Osteoblast (primary cell): ENCODE measurements around the gene CDC42SE2. TPM values are rescaled to one million over a fixed set of nuclear protein-coding genes. Genes with fewer than 3 reads are reported as not detected.

ENCODE experiments used
- DNase-seq: peaks from one replicate; pipeline ENCODE4 v3.0.0; 2011; ENCODE audit warnings: low spot score, mixed read lengths; ENCODE audit not compliant: insufficient read length; ENCODE audit errors: missing footprints
- H2AFZ ChIP-seq: 2 replicates; pipeline ENCODE4 v1.6.0; 2011; ENCODE audit warnings: mild to moderate bottlenecking, low read length
- H3K27ac ChIP-seq: 2 replicates; pipeline ENCODE4 v1.5.1; 2011; ENCODE audit warnings: mild to moderate bottlenecking, low read depth, low read length, moderate library complexity
- H3K27me3 ChIP-seq: 2 replicates; pipeline ENCODE4 v1.6.0; 2012; ENCODE audit warnings: mild to moderate bottlenecking, control low read depth, inconsistent platforms, low read length, moderate library complexity; ENCODE audit not compliant: insufficient read depth
- H3K36me3 ChIP-seq: 2 replicates; pipeline ENCODE4 v1.5.1; 2011; ENCODE audit warnings: mild to moderate bottlenecking, low read length, control low read depth, moderate library complexity; ENCODE audit not compliant: insufficient read depth
- H3K4me1 ChIP-seq: 2 replicates; pipeline ENCODE4 v1.5.1; 2011; ENCODE audit warnings: mild to moderate bottlenecking, low read length, control low read depth, moderate library complexity; ENCODE audit not compliant: insufficient read depth
- H3K4me2 ChIP-seq: 2 replicates; pipeline ENCODE4 v1.6.0; 2011; ENCODE audit warnings: mild to moderate bottlenecking, low read length; ENCODE audit not compliant: insufficient read depth
- H3K4me3 ChIP-seq: fragments of 200-600 bp; sonication (generic); 3 replicates; pipeline ENCODE4 v1.5.1; 2012; ENCODE audit warnings: mild to moderate bottlenecking, low read length, inconsistent platforms; ENCODE audit not compliant: insufficient read depth
- H3K79me2 ChIP-seq: 2 replicates; pipeline ENCODE4 v1.6.0; 2012; ENCODE audit warnings: mild to moderate bottlenecking, low read length, control low read depth, inconsistent platforms; ENCODE audit not compliant: insufficient read depth
- H3K9me3 ChIP-seq: 2 replicates; pipeline ENCODE4 v1.5.1; 2011; ENCODE audit warnings: low read depth, low read length, control low read depth
- H4K20me1 ChIP-seq: 2 replicates; pipeline ENCODE4 v1.6.0; 2012; ENCODE audit warnings: mild to moderate bottlenecking, low read length, control low read depth; ENCODE audit not compliant: insufficient read depth
- CTCF ChIP-seq: IDR thresholded peaks from 2 replicates; pipeline ENCODE4 v1.5.1; 2011; ENCODE audit warnings: mild to moderate bottlenecking, low read depth, low read length, moderate library complexity; ENCODE audit errors: extremely low read depth
- total RNA-seq: library from RNA; depleted of rRNA; stranded (reverse); fragments of >200 nt; gene quantifications from 2 replicates; pipeline ENCODE4 v1.2.3, GENCODE V29; 2012

The CDC42SE2 gene, protein sequence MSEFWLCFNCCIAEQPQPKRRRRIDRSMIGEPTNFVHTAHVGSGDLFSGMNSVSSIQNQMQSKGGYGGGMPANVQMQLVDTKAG
- 22.8 and 24.8 TPM in 2 replicates for total RNA-seq

GRCh38 chr5:131263648-131264450, at the start of gene CDC42SE2:
Gene CDC42SE2 (plus strand): TSS chr5:131264053. CDS start chr5:131359494, 95,441 bp downstream.
- Histone ChIP-seq H4K20me1 (peaks cover 13% of the 10 kb centered on the region), H3K36me3 (no peaks in the 10 kb centered on the region), H2AFZ (peak within 1 kb of the TSS; percentile 97), H3K4me2 (peak within 1 kb of the TSS; percentile 99), H3K4me1 (peaks cover 19% of the 10 kb centered on the region), H3K27me3 (no peaks in the 10 kb centered on the region), H3K4me3 (peak within 1 kb of the TSS; percentile 98), H3K9me3 (no peaks in the 10 kb centered on the region), H3K79me2 (peaks cover 45% of the 10 kb centered on the region), H3K27ac (peak within 1 kb of the TSS; percentile 73)
- peak; percentile 97 for DNase-seq
- no peak for TF ChIP-seq CTCF

GRCh38 chr5:131214609-131215227, 49.1 kb upstream of the CDC42SE2 start:
- H3K79me2 ChIP-seq, result no peaks in the 10 kb centered on the region
- H3K4me1 ChIP-seq, result peaks cover 3% of the 10 kb centered on the region
- H3K9me3 ChIP-seq, result no peaks in the 10 kb centered on the region
- TF ChIP-seq CTCF, result no peak
- DNase-seq, result peak; percentile 17
- H3K4me3 ChIP-seq, result no peak overlapping the region
- H3K27ac ChIP-seq, result no peak overlapping the region
- H3K27me3 ChIP-seq, result no peaks in the 10 kb centered on the region
- H2AFZ ChIP-seq, result no peak overlapping the region
- no peaks in the 10 kb centered on the region for H4K20me1 ChIP-seq
- no peaks in the 10 kb centered on the region for H3K36me3 ChIP-seq
- H3K4me2 ChIP-seq, result no peak overlapping the region

DNA sequence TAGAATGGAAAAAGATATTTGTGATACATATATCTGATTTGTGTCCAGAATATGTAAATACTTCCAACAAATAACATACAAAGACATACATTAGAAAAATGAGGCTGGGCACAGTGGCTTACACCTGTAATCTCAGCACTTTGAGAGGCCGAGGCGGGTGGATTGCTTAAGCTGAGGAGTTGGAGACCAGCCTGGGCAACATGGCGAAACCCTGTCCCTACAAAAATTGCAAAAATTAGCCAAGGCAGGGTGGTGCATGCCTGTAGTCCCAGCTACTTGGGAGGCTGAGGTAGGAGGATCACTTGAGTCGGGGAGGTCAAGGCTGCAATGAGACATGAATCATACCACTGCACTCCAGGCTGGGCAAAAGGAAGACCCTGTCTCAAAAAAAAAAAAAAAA, 46.1 kb upstream of the CDC42SE2 start:
- peaks cover 4% of the 10 kb centered on the region for H3K4me1 ChIP-seq
- H3K4me3 ChIP-seq, result no peak overlapping the region
- H3K36me3 ChIP-seq, result no peaks in the 10 kb centered on the region
- no peak overlapping the region for H3K4me2 ChIP-seq
- no peak for TF ChIP-seq CTCF
- no peaks in the 10 kb centered on the region for H3K79me2 ChIP-seq
- no peaks in the 10 kb centered on the region for H3K9me3 ChIP-seq
- no peak for DNase-seq
- H3K27me3 ChIP-seq, result no peaks in the 10 kb centered on the region
- no peak overlapping the region for H2AFZ ChIP-seq
- H4K20me1 ChIP-seq, result no peaks in the 10 kb centered on the region
- H3K27ac ChIP-seq, result no peak overlapping the region

DNA sequence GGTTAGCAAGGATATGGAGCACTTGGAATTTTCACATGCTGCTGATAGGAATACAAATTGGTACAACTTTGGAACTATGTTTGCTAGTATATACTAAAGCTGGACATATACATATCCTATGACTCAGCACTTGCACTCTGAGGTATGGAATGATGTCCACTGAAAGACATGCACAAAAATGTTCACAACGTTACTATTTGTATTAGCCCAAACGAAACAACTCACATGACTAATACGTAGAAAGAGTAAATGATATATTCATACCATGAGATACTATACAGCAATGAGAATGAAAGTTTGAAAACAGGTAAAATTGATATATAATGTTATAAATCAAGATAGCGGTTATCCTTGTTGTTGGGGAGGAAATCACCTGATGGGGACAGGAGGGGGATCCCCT, 45.5 kb upstream of the CDC42SE2 start:
- TF ChIP-seq CTCF, result no peak
- no peak for DNase-seq
- no peaks in the 10 kb centered on the region for H3K27me3 ChIP-seq
- no peak overlapping the region for H3K4me2 ChIP-seq
- H2AFZ ChIP-seq, result no peak overlapping the region
- no peaks in the 10 kb centered on the region for H3K79me2 ChIP-seq
- no peaks in the 10 kb centered on the region for H3K36me3 ChIP-seq
- H3K4me1 ChIP-seq, result peaks cover 4% of the 10 kb centered on the region
- no peak overlapping the region for H3K27ac ChIP-seq
- no peak overlapping the region for H3K4me3 ChIP-seq
- no peaks in the 10 kb centered on the region for H3K9me3 ChIP-seq
- no peaks in the 10 kb centered on the region for H4K20me1 ChIP-seq
